ENCODE measurements around the gene TECPR1. TPM values are rescaled to one million over a fixed set of nuclear protein-coding genes. Genes with fewer than 3 reads are reported as not detected.

The TECPR1 gene
- total RNA-seq, 4 donors from 2014 or later, result 16.0 to 59.6 (median 33.9) TPM

DNA sequence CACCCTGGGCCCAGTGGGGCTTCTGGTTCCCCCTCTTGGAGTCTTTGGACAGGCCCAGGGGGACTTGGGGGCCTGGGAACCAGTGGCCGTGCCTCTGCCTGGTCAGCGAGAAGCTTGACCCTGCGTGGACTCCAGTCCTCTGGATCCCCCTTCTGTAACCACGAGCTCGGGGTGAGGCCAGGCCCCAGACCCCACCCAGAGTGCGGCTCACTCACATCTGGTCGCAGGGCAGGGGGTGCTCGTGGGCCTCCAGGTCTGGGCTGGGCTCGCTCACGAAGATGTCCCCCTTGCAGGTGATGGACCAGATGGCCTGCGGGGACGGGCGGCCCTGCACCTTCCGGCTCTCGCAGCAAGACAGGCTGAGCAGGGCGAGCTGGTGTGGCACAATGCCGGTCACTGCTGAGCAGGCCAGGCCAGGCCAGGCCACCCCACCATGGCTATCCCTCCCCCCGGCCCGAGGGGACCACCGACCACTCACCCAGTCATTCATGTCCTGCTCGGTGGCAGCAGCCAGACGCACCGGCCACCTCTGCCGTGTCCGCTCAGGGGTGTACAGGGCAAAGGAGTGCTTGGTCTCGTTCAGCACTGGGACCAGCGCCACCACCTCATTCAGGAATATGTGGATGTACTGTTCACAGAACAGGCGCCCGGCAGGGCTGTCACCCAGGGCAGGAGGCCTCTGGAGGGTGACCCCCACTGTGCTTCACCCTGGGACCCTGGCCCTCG lies 21.1 kb downstream of the TECPR1 start:
- Histone ChIP-seq H3K36me3 (peaks cover 0 to 34% of the 10 kb centered on the region in 2 donors), H3K27ac (no peak overlapping the region), H3K4me3 (no peak overlapping the region), H3K4me1 (peaks cover 0 to 4% of the 10 kb centered on the region in 2 donors), H3K27me3 (no peaks in the 10 kb centered on the region), H3K9me3 (no peaks in the 10 kb centered on the region)
- no peak for TF ChIP-seq POLR2A (IDR thresholded peaks at IDR 0.05)
- TF ChIP-seq, protein P1, sequence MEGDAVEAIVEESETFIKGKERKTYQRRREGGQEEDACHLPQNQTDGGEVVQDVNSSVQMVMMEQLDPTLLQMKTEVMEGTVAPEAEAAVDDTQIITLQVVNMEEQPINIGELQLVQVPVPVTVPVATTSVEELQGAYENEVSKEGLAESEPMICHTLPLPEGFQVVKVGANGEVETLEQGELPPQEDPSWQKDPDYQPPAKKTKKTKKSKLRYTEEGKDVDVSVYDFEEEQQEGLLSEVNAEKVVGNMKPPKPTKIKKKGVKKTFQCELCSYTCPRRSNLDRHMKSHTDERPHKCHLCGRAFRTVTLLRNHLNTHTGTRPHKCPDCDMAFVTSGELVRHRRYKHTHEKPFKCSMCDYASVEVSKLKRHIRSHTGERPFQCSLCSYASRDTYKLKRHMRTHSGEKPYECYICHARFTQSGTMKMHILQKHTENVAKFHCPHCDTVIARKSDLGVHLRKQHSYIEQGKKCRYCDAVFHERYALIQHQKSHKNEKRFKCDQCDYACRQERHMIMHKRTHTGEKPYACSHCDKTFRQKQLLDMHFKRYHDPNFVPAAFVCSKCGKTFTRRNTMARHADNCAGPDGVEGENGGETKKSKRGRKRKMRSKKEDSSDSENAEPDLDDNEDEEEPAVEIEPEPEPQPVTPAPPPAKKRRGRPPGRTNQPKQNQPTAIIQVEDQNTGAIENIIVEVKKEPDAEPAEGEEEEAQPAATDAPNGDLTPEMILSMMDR (IDR thresholded peaks at IDR 0.05 in 4 of 5, conservative IDR thresholded peaks at IDR 0.05 in 1 of 5), result no peak
- no peak for ATAC-seq
- in situ Hi-C loops (cut with MboI; ENCODE audit: low sequenced_read_pairs in 4 of 4) (loop anchor here in 1 of 4 donors (25.0 kb wide), 1 partner anchor 119 kb away; the partner anchor contains the start of gene LMTK2), intact Hi-C loops (cut with DNase I; ENCODE audit: low total_unique reads) (no loop called here)
- no peak for DNase-seq

DNA sequence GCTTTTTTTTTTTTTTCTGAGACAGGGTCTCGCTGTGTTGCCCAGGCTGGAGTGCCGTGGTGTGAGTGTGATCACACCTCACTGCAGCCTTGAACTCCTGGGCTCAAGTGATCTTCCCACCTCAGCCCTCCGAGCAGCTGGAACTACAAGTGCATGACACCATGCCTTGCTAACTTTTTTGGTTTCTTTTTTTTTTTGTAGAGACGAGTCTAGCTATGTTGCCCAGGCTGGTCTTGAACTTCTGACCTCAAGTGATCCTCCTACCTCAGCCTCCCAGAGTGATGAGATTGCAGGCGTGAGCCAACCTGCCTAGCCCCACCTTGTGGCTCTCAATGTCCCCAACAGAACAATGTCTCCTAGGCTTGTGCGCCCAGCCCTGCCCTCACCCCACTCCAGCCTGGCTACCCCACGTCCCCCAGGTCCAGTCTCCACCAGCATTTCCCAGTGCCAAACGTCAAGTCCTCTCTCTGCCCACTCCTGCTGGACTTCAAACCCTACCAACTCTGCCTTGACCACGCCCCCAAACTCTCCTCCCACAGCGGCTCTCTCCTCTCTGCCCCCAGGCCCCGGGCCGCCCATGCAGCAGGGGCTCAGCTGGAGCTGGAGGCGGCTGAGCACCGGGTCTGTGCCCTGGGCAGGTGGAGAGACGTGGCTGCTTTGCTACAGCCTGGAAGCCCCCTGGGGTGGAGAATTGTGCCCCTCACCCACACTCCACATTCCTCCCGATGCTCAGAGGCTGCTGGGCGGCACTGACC lies 21.9 kb downstream of the TECPR1 start:
- Histone ChIP-seq H3K4me3 (no peak overlapping the region), H3K36me3 (peaks cover 0 to 41% of the 10 kb centered on the region in 2 donors), H3K27ac (peak overlapping the region in 1 of 4 donors; percentile 61), H3K27me3 (no peaks in the 10 kb centered on the region), H3K9me3 (no peaks in the 10 kb centered on the region), H3K4me1 (peaks cover 0 to 4% of the 10 kb centered on the region in 2 donors)
- TF ChIP-seq POLR2A (IDR thresholded peaks at IDR 0.05), result no peak
- TF ChIP-seq, protein P1 (IDR thresholded peaks at IDR 0.05 in 4 of 5, conservative IDR thresholded peaks at IDR 0.05 in 1 of 5), result no peak
- intact Hi-C loops (cut with DNase I; ENCODE audit: low total_unique reads) (no loop called here), in situ Hi-C loops (cut with MboI; ENCODE audit: low sequenced_read_pairs in 4 of 4) (loop anchor here in 1 of 4 donors (25.0 kb wide), 1 partner anchor 118 kb away; the partner anchor contains the start of gene LMTK2)
- DNase-seq (no peak), ATAC-seq (no peak)

DNA sequence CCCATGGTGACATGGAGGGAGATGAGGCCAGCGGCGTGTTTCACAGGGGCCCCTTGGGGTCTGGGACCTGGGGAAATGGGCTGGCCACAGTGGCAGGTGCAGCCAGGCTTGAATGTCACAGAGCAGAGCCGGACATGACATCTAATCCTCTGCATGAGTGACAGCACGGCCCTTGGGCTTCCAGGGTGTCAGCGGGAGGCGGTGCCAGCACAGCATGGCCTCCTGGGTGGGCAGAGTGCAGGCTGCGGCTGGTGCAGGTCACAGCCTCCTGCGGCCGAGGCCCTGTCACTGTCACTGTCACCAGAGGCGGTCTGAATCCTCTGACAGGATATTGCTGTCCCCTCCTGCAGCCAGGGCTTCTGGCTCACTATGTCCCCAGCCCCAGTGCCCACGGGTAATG lies 22.6 kb downstream of the TECPR1 start:
- in situ Hi-C loops (cut with MboI; ENCODE audit: low sequenced_read_pairs in 4 of 4) (loop anchor here in 1 of 4 donors (25.0 kb wide), 1 partner anchor 117 kb away; the partner anchor contains the start of gene LMTK2), intact Hi-C loops (cut with DNase I; ENCODE audit: low total_unique reads) (no loop called here)
- Histone ChIP-seq H3K4me3 (no peak overlapping the region), H3K4me1 (peaks cover 0 to 4% of the 10 kb centered on the region in 2 donors), H3K27me3 (no peaks in the 10 kb centered on the region), H3K36me3 (peaks cover 0 to 47% of the 10 kb centered on the region in 2 donors), H3K27ac (peak overlapping the region; percentile 14 to 61 (median 40)), H3K9me3 (no peaks in the 10 kb centered on the region)
- DNase-seq (peak in 1 of 2 donors; percentile 68), ATAC-seq (peak; percentile 82 to 87)
- no peak for TF ChIP-seq POLR2A (IDR thresholded peaks at IDR 0.05)
- TF ChIP-seq, protein P1 (IDR thresholded peaks at IDR 0.05 in 4 of 5, conservative IDR thresholded peaks at IDR 0.05 in 1 of 5), result no peak

GRCh38 chr7:98228801-98229200 lies 23.2 kb downstream of the TECPR1 start:
- Histone ChIP-seq H3K27ac (peak overlapping the region in 3 of 4 donors; percentile 14 to 61 (median 54)), H3K4me3 (no peak overlapping the region), H3K36me3 (peaks cover 0 to 46% of the 10 kb centered on the region in 2 donors), H3K27me3 (no peaks in the 10 kb centered on the region), H3K4me1 (peaks cover 0 to 4% of the 10 kb centered on the region in 2 donors), H3K9me3 (no peaks in the 10 kb centered on the region)
- no peak for TF ChIP-seq POLR2A (IDR thresholded peaks at IDR 0.05)
- TF ChIP-seq, protein P1 (IDR thresholded peaks at IDR 0.05 in 4 of 5, conservative IDR thresholded peaks at IDR 0.05 in 1 of 5), result no peak
- ATAC-seq, result no peak
- in situ Hi-C loops (cut with MboI; ENCODE audit: low sequenced_read_pairs in 4 of 4), result loop anchor here in 1 of 4 donors (25.0 kb wide), 1 partner anchor 116 kb away; the partner anchor contains the start of gene LMTK2
- DNase-seq, result no peak
- intact Hi-C loops (cut with DNase I; ENCODE audit: low total_unique reads), result no loop called here
